SHP77 treated with DMSO at 0.1 percent for 48 hours (cell line): Measurements from ENCODE around the gene ELMO3.

Source experiments
- DNase-seq: peaks from one replicate; lab custom pipeline; 2025; lab: John Stamatoyannopoulos, UW

The ELMO3 gene

GRCh38 chr16:67223992-67224391, 25.1 kb downstream of the ELMO3 start:
- no peak for DNase-seq

- DNase-seq, result no peak
Measured at GRCh38 chr16:67226295-67226803, 27.4 kb downstream of the ELMO3 start.

GRCh38 chr16:67226804-67227566, 28.1 kb downstream of the ELMO3 start, which contains the start of gene TMEM208:
TMEM208 (plus strand) TSS chr16:67227130; CDS start chr16:67227219, 89 bp downstream.
- DNase-seq, result peak; percentile 94

- no peak for DNase-seq
Measured at GRCh38 chr16:67227567-67227921, 28.6 kb downstream of the ELMO3 start.

GRCh38 chr16:67228034-67228785, 29.3 kb downstream of the ELMO3 start:
- no peak for DNase-seq

GRCh38 chr16:67228905-67229304, 30.0 kb downstream of the ELMO3 start:
- DNase-seq, result no peak

GRCh38 chr16:67229906-67230808, 31.2 kb downstream of the ELMO3 start:
- no peak for DNase-seq

GRCh38 chr16:67230809-67231660, 32.1 kb downstream of the ELMO3 start:
- no peak for DNase-seq

- no peak for DNase-seq
Measured at GRCh38 chr16:67233596-67233995, 34.7 kb downstream of the ELMO3 start.

GRCh38 chr16:67234180-67234597, 35.3 kb downstream of the ELMO3 start:
- no peak for DNase-seq

- no peak for DNase-seq
Measured at GRCh38 chr16:67235816-67236562, 37.1 kb downstream of the ELMO3 start.

GRCh38 chr16:67236563-67237395, 37.8 kb downstream of the ELMO3 start:
- no peak for DNase-seq

- DNase-seq, result no peak
Measured at GRCh38 chr16:67237396-67238277, 38.7 kb downstream of the ELMO3 start.

- no peak for DNase-seq
Measured at GRCh38 chr16:67238278-67238575, 39.3 kb downstream of the ELMO3 start.

- DNase-seq, result no peak
Measured at GRCh38 chr16:67238806-67239470, 40.0 kb downstream of the ELMO3 start.

GRCh38 chr16:67240506-67240905, 41.6 kb downstream of the ELMO3 start:
- no peak for DNase-seq

GRCh38 chr16:67241008-67241900, 42.3 kb downstream of the ELMO3 start:
- DNase-seq, result no peak
